Stimulated activated CD4-positive, alpha-beta T cell treated with anti-CD3 and anti-CD28 coated beads, TNF-alpha, amount 100 ng/mL, for 24 hours (primary cell): ENCODE data around the gene LMAN1L.

Experiments
- DNase-seq, 3 experiments: peaks; one replicate each; pipeline ENCODE4 v3.0.0-alpha.2; 2020; ENCODE audit warnings: low read depth in 3 of 3

Gene LMAN1L

GRCh38 chr15:74812533-74812932 lies at the start of gene LMAN1L:
TSS of gene LMAN1L (plus strand) at chr15:74812835. CDS start at chr15:74812855, 20 bp downstream.
- DNase-seq, result no peak

- no peak for DNase-seq
These were observed 49.2 kb upstream of the LMAN1L start for GRCh38 chr15:74763416-74763815.

- no peak for DNase-seq
These were observed 45.2 kb upstream of the LMAN1L start for GRCh38 chr15:74767167-74768098.

- no peak for DNase-seq
These were observed 44.4 kb upstream of the LMAN1L start for GRCh38 chr15:74768099-74768770.

GRCh38 chr15:74768771-74769342 lies 43.8 kb upstream of the LMAN1L start:
- peak in 2 of 3 experiments; percentile 37 to 63 for DNase-seq

GRCh38 chr15:74769463-74770025 lies 43.1 kb upstream of the LMAN1L start:
- DNase-seq, result no peak

- DNase-seq, result no peak
These were observed 42.3 kb upstream of the LMAN1L start for GRCh38 chr15:74770211-74770903.

GRCh38 chr15:74773329-74773728 lies 39.3 kb upstream of the LMAN1L start:
- no peak for DNase-seq

- no peak for DNase-seq
These were observed 38.8 kb upstream of the LMAN1L start for GRCh38 chr15:74773731-74774252.

GRCh38 chr15:74775132-74775562 lies 37.5 kb upstream of the LMAN1L start:
- DNase-seq, result no peak

- no peak for DNase-seq
These were observed 36.7 kb upstream of the LMAN1L start for GRCh38 chr15:74775894-74776293.

- DNase-seq, result no peak
These were observed 35.5 kb upstream of the LMAN1L start for GRCh38 chr15:74776821-74777768.

GRCh38 chr15:74777769-74778598 lies 34.7 kb upstream of the LMAN1L start:
- DNase-seq, result no peak

- DNase-seq, result no peak
These were observed 34.0 kb upstream of the LMAN1L start for GRCh38 chr15:74778599-74778970.

- DNase-seq, result no peak
These were observed 33.4 kb upstream of the LMAN1L start for GRCh38 chr15:74779162-74779648.

- no peak for DNase-seq
These were observed 31.9 kb upstream of the LMAN1L start for GRCh38 chr15:74780523-74781430.

- peak; percentile 51 to 73 (median 62) for DNase-seq
These were observed 31.0 kb upstream of the LMAN1L start, which contains the start of gene CSK for GRCh38 chr15:74781431-74782258. TSS of gene CSK (plus strand) at chr15:74782080. CDS start at chr15:74798298, 16,218 bp downstream.
